ENCODE results near the gene LASP1NB.

LASP1NB gene

GRCh38 chr17:38925263-38925995 lies at the start of gene LASP1NB:
Gene LASP1NB (plus strand): TSS chr17:38925614.
- POLR2A ChIA-PET: interaction anchor here (0.6 kb wide), 1 partner anchor 78 kb away, joined by 4 read pairs; no protein-coding TSS in a partner anchor
- no peak for DNase-seq (ENCODE audit: extremely low spot score)
- CTCF ChIA-PET: interaction anchor here (0.8 to 2.4 kb wide), 8 partner anchors 8 to 58 kb away, joined by 3 to 7 read pairs (median 5); partner anchors contain the start of gene FBXO47
- TF ChIP-seq CTCF (IDR thresholded peaks at IDR 0.05; ENCODE audit: control extremely low read depth, extremely low read depth, low read depth, missing control alignments): no peak

GRCh38 chr17:38877130-38877851 lies 48.1 kb upstream of the LASP1NB start:
- POLR2A ChIA-PET: interaction anchor here (0.6 kb wide), 1 partner anchor 588 kb away, joined by 3 read pairs; no protein-coding TSS in a partner anchor
- no peak for TF ChIP-seq CTCF (IDR thresholded peaks at IDR 0.05; ENCODE audit: control extremely low read depth, extremely low read depth, low read depth, missing control alignments)
- CTCF ChIA-PET: no interaction called here
- no peak for DNase-seq (ENCODE audit: extremely low spot score)

GRCh38 chr17:38879878-38880665 lies 45.3 kb upstream of the LASP1NB start:
- POLR2A ChIA-PET: interaction anchor here (0.5 kb wide), 1 partner anchor 589 kb away, joined by 3 read pairs; no protein-coding TSS in a partner anchor
- no peak for TF ChIP-seq CTCF (IDR thresholded peaks at IDR 0.05; ENCODE audit: control extremely low read depth, extremely low read depth, low read depth, missing control alignments)
- no peak for DNase-seq (ENCODE audit: extremely low spot score)
- CTCF ChIA-PET: interaction anchor here (1.2 to 1.6 kb wide), 2 partner anchors 11 to 18 kb away, joined by 3 read pairs; no protein-coding TSS in a partner anchor

GRCh38 chr17:38881600-38882191 lies 43.7 kb upstream of the LASP1NB start:
- no peak for DNase-seq (ENCODE audit: extremely low spot score)
- TF ChIP-seq CTCF (IDR thresholded peaks at IDR 0.05; ENCODE audit: control extremely low read depth, extremely low read depth, low read depth, missing control alignments): no peak
- CTCF ChIA-PET: interaction anchor here (0.7 to 2.4 kb wide), 3 partner anchors 9 to 21 kb away, joined by 3 to 11 read pairs (median 4); no protein-coding TSS in a partner anchor
- POLR2A ChIA-PET: no interaction called here

- POLR2A ChIA-PET: interaction anchor here (0.7 kb wide), 1 partner anchor 9 kb away, joined by 3 read pairs; no protein-coding TSS in a partner anchor
- DNase-seq (ENCODE audit: extremely low spot score): no peak
- no peak for TF ChIP-seq CTCF (IDR thresholded peaks at IDR 0.05; ENCODE audit: control extremely low read depth, extremely low read depth, low read depth, missing control alignments)
- CTCF ChIA-PET: interaction anchor here (2.4 kb wide), 1 partner anchor 11 kb away, joined by 11 read pairs; no protein-coding TSS in a partner anchor
These were observed 42.5 kb upstream of the LASP1NB start for GRCh38 chr17:38882870-38883269.
